Esophagus squamous epithelium (tissue), 5 donors: ENCODE data around the gene TMTC2. TPM values are rescaled to one million over a fixed set of nuclear protein-coding genes. Genes with fewer than 3 reads are reported as not detected.

Source experiments
- DNase-seq: peaks from one replicate; lab custom pipeline; 2025; lab: John Stamatoyannopoulos, UW
- H3K27ac ChIP-seq, 4 donors: fragments of 200-600 bp; sonication (generic); one replicate each; pipeline ENCODE4 v1.5.1; 2016 to 2019; ENCODE audit warnings: mild to moderate bottlenecking in 1 of 4
- H3K27me3 ChIP-seq, 4 donors: fragments of 200-600 bp; sonication (generic); 1 replicate in 3 of 4; 2 replicates in 1 of 4; pipeline versions ENCODE4 v1.5.1 to v1.6.0; 2017 to 2021; ENCODE audit warnings: antibody characterized with exemption in 1 of 4
- H3K36me3 ChIP-seq, 3 donors: fragments of 200-600 bp; sonication (generic); one replicate each; pipeline ENCODE4 v1.5.1; 2016 to 2019
- H3K4me1 ChIP-seq, 3 donors: fragments of 200-600 bp; sonication (generic); one replicate each; pipeline ENCODE4 v1.5.1; 2017 to 2019
- H3K4me3 ChIP-seq, 4 donors: fragments of 200-600 bp; sonication (generic); 1 replicate in 3 of 4; 2 replicates in 1 of 4; pipeline ENCODE4 v1.5.1; 2016 to 2019; ENCODE audit warnings: mild to moderate bottlenecking in 2 of 4, moderate library complexity in 1 of 4
- H3K9me3 ChIP-seq, 3 donors: fragments of 200-600 bp; sonication (generic); one replicate each; pipeline ENCODE4 v1.5.1; 2016 to 2019
- CTCF ChIP-seq, 6 experiments: fragments of 450-650 bp in 4 of 6; fragments of 200-600 bp in 2 of 6; sonication (generic) in 2 of 6; IDR thresholded peaks; one replicate each; pipeline ENCODE4 v1.5.1; 2016 to 2019; ENCODE audit warnings: antibody characterized with exemption in 6 of 6, mild to moderate bottlenecking in 4 of 6, moderate library complexity in 4 of 6
- POLR2A ChIP-seq, 4 donors: fragments of 450-650 bp; IDR thresholded peaks; one replicate each; pipeline ENCODE4 v1.6.1; 2017; ENCODE audit warnings: antibody characterized with exemption in 4 of 4, mild to moderate bottlenecking in 4 of 4, moderate library complexity in 3 of 4
- WGBS, 2 donors: methylation state at CpG; one replicate each; pipeline ENCODE4 v1.1.5; 2018; 5-methylcytosine and 5-hydroxymethylcytosine counted together
- intact Hi-C: fragments of 100-400 bp; cut with DNase I; formaldehyde crosslinking; loops from one replicate; pipeline ENCODE4 v1.15.0; 2022
- total RNA-seq, 4 donors: library from RNA; depleted of rRNA; stranded (reverse); fragments of >200 nt; gene quantifications; one replicate each; pipeline ENCODE4 v1.1.0, GENCODE V29; 2016
- donor health status: DM: yes; HTN: yes; CAD: no.

Gene TMTC2
- total RNA-seq, 4 donors from 2014 or later, result 18.3 to 27.0 (median 21.8) TPM

- 44 to 95% methylated on average over 1 to 4 of the region's 4 CpGs for WGBS, 2 donors
- no peak for DNase-seq
- intact Hi-C loops, result no loop called here
- no peaks in the 10 kb centered on the region for H3K9me3 ChIP-seq
- H3K36me3 ChIP-seq, result no peaks in the 10 kb centered on the region
- no peak overlapping the region for H3K27ac ChIP-seq
- TF ChIP-seq POLR2A (IDR thresholded peaks at IDR 0.05) (no peak), CTCF (IDR thresholded peaks at IDR 0.05) (no peak)
- no peaks in the 10 kb centered on the region for H3K4me1 ChIP-seq
- no peak overlapping the region for H3K4me3 ChIP-seq
- H3K27me3 ChIP-seq, result no peaks in the 10 kb centered on the region
These were observed 353.6 kb downstream of the TMTC2 start for GRCh38 chr12:83040339-83040738.

- DNase-seq, result no peak
- H3K36me3 ChIP-seq, result no peaks in the 10 kb centered on the region
- intact Hi-C loops, result no loop called here
- H3K4me1 ChIP-seq, result no peaks in the 10 kb centered on the region
- H3K9me3 ChIP-seq, result no peaks in the 10 kb centered on the region
- no peak overlapping the region for H3K4me3 ChIP-seq
- WGBS, 2 donors, result 91 to 100% methylated on average over 2 of the region's 2 CpGs
- TF ChIP-seq POLR2A (IDR thresholded peaks at IDR 0.05) (no peak), CTCF (IDR thresholded peaks at IDR 0.05) (no peak)
- no peaks in the 10 kb centered on the region for H3K27me3 ChIP-seq
- H3K27ac ChIP-seq, result no peak overlapping the region
These were observed 354.3 kb downstream of the TMTC2 start for GRCh38 chr12:83040991-83041390.

GRCh38 chr12:83042441-83043200, 355.9 kb downstream of the TMTC2 start:
- intact Hi-C loops, result no loop called here
- DNase-seq, result no peak

GRCh38 chr12:83044736-83045135, 358.0 kb downstream of the TMTC2 start:
- intact Hi-C loops, result no loop called here
- Histone ChIP-seq H3K27ac (no peak overlapping the region), H3K4me3 (no peak overlapping the region), H3K27me3 (no peaks in the 10 kb centered on the region), H3K36me3 (no peaks in the 10 kb centered on the region), H3K9me3 (no peaks in the 10 kb centered on the region), H3K4me1 (no peaks in the 10 kb centered on the region)
- 72 to 75% methylated on average over 1 of the region's 1 CpG for WGBS, 2 donors
- no peak for DNase-seq
- TF ChIP-seq CTCF (IDR thresholded peaks at IDR 0.05) (no peak), POLR2A (IDR thresholded peaks at IDR 0.05) (no peak)

More at GRCh38 chr12:83042441-83043200, 355.9 kb downstream of the TMTC2 start:
- TF ChIP-seq POLR2A (IDR thresholded peaks at IDR 0.05) (no peak), CTCF (IDR thresholded peaks at IDR 0.05) (no peak)
- H3K27me3 ChIP-seq, result no peaks in the 10 kb centered on the region
- no peaks in the 10 kb centered on the region for H3K4me1 ChIP-seq
- no peak overlapping the region for H3K4me3 ChIP-seq
- H3K9me3 ChIP-seq, result no peaks in the 10 kb centered on the region
- 66 to 78% methylated on average over 9 of the region's 9 CpGs for WGBS, 2 donors
- H3K27ac ChIP-seq, result peak overlapping the region in 2 of 4 donors; percentile 1 to 25
- H3K36me3 ChIP-seq, result no peaks in the 10 kb centered on the region

- Histone ChIP-seq H3K27me3 (no peaks in the 10 kb centered on the region), H3K9me3 (no peaks in the 10 kb centered on the region), H3K36me3 (peaks cover 0 to 3% (median 0%) of the 10 kb centered on the region in 3 donors), H3K4me3 (no peak overlapping the region), H3K4me1 (no peaks in the 10 kb centered on the region), H3K27ac (no peak overlapping the region)
- 74 to 94% methylated on average over 5 of the region's 5 CpGs for WGBS, 2 donors
- DNase-seq, result no peak
- no peak for TF ChIP-seq CTCF (IDR thresholded peaks at IDR 0.05)
- TF ChIP-seq POLR2A (IDR thresholded peaks at IDR 0.05), result no peak
- intact Hi-C loops, result no loop called here
These were observed 359.3 kb downstream of the TMTC2 start for GRCh38 chr12:83046019-83046418.
